Thyroid gland (tissue), 4 donors: Measurements from ENCODE around the gene UROC1.

ENCODE experiments used
- CTCF ChIP-seq, 6 experiments: fragments of 200-600 bp in 3 of 6; fragments of 450-650 bp in 3 of 6; sonication (generic) in 3 of 6; IDR thresholded peaks; one replicate each; pipeline ENCODE4 v1.5.1; 2016 to 2019; ENCODE audit warnings: antibody characterized with exemption in 6 of 6, mild to moderate bottlenecking in 2 of 6, inconsistent platforms in 1 of 6, moderate library complexity in 1 of 6
- POLR2A ChIP-seq, 2 donors: fragments of 450-650 bp; IDR thresholded peaks; one replicate each; pipeline ENCODE4 v1.6.1; 2017; ENCODE audit warnings: antibody characterized with exemption in 2 of 2, mild to moderate bottlenecking in 2 of 2, moderate library complexity in 1 of 2

- TF ChIP-seq POLR2A (IDR thresholded peaks at IDR 0.05) = no peak
- no peak for TF ChIP-seq CTCF (IDR thresholded peaks at IDR 0.05)
These were observed 78.1 kb downstream of the UROC1 start for GRCh38 chr3:126439346-126439967.
